Measurements from ENCODE around the gene FBXL7.

- TF ChIP-seq CTCF (conservative IDR thresholded peaks at IDR 0.05 in 1 of 2, IDR thresholded peaks at IDR 0.05 in 1 of 2; ENCODE audit: low read depth in 1 of 2, low read length in 2 of 2) (no peak), EZH2 (IDR thresholded peaks at IDR 0.05; ENCODE audit: low read length, missing control alignments) (no peak)
Observed at GRCh38 chr5:15579193-15579990, 79.4 kb downstream of the FBXL7 start.

Data from fibroblast of lung (primary cell).